H1 (cell line): ENCODE data around the gene PABPN1. TPM values are rescaled to one million over a fixed set of nuclear protein-coding genes. Genes with fewer than 3 reads are reported as not detected.

Source experiments
- CBX5 ChIP-seq: fragments of 300-800, 300-1000 bp; sonication (generic); IDR thresholded peaks from 2 replicates; pipeline ENCODE4 v1.7.1; 2016; ENCODE audit warnings: antibody characterized with exemption, low read length, low read depth
- CBX8 ChIP-seq: fragments of 300-800, 300-1000 bp; sonication (generic); IDR thresholded peaks from 2 replicates; pipeline ENCODE4 v1.7.1; 2016; ENCODE audit warnings: low read depth, low read length, borderline replicate concordance
- FOSL1 ChIP-seq: IDR thresholded peaks from 2 replicates; pipeline ENCODE4 v1.6.1; 2011; ENCODE audit warnings: mild to moderate bottlenecking, low read depth, low read length, moderate library complexity; ENCODE audit not compliant: insufficient read depth
- JUND ChIP-seq: IDR thresholded peaks from 2 replicates; pipeline ENCODE4 v1.6.1; 2011; ENCODE audit warnings: mild to moderate bottlenecking, improper control_type of control experiment, low read length
- NRF1 ChIP-seq: IDR thresholded peaks from 2 replicates; pipeline ENCODE4 v1.6.1; 2011; ENCODE audit warnings: mild to moderate bottlenecking, low read depth, low read length, improper control_type of control experiment
- RNF2 ChIP-seq: fragments of 200-900, 300-1000 bp; sonication (generic); IDR thresholded peaks from 2 replicates; pipeline ENCODE4 v1.7.1; 2016; ENCODE audit warnings: borderline replicate concordance, low read depth, mild to moderate bottlenecking, antibody characterized with exemption, low read length; ENCODE audit not compliant: poor library complexity, severe bottlenecking; ENCODE audit errors: missing control alignments
- RXRA ChIP-seq: IDR thresholded peaks from 2 replicates; pipeline ENCODE4 v1.6.1; 2011; ENCODE audit warnings: low read depth, mild to moderate bottlenecking, low read length, moderate library complexity; ENCODE audit not compliant: insufficient read depth
- SP1 ChIP-seq: IDR thresholded peaks from 2 replicates; pipeline ENCODE4 v1.6.1; 2011; ENCODE audit warnings: low read depth, low read length
- SRF ChIP-seq: IDR thresholded peaks from 2 replicates; pipeline ENCODE4 v1.6.1; 2011; ENCODE audit warnings: mild to moderate bottlenecking, low read depth, low read length, moderate library complexity
- polyA plus RNA-seq, 7 experiments: library from polyadenylated mRNA; depleted of rRNA in 3 of 7; stranded (reverse) in 5 of 7; unstranded in 2 of 7; fragments of >200 nt in 5 of 7; fragments of 200-250 nt in 2 of 7; gene quantifications; 1 replicate in 5 of 7; 2 replicates in 1 of 7; 4 replicates in 1 of 7; pipeline versions ENCODE4 v1.2.1 to v1.2.3, GENCODE V29; 2011 to 2013; ENCODE audit warnings: missing spikeins in 2 of 7, mixed read lengths in 2 of 7
- total RNA-seq: library from RNA; stranded (reverse); fragmentation: NEBNext Ultra II Directional; extraction: Animal tissue kit (Norgen Biotek cat#: 25700); gene quantifications from 2 replicates; pipeline ENCODE4 v1.2.1, GENCODE V29; 2021

Gene PABPN1
- total and polyA plus RNA-seq, 2 of the 8 experiments (the other 6 are each of a cell fraction or from before 2014, with no cell fraction given) = 300 to 331 TPM

GRCh38 chr14:23359722-23360447 is 38.6 kb downstream of the PABPN1 start (continued):
- TF ChIP-seq NRF1 (no peak), CBX5 (no peak), RNF2 (no peak), CBX8 (no peak), FOSL1 (no peak), SRF (no peak), SP1 (no peak), JUND (no peak), RXRA (no peak)
